Endothelial cell of umbilical vein (primary cell): ENCODE data around the gene GPATCH2. TPM values are rescaled to one million over a fixed set of nuclear protein-coding genes. Genes with fewer than 3 reads are reported as not detected.

Experiments
- BruUV-seq: library from RNA; stranded (reverse); fragments of 400-500 nt; replicated peaks from 2 replicates; lab custom pipeline; 2021; lab: Mats Ljungman, UMichigan
- CTCF ChIA-PET: fragments of 300-600, 350-600 bp; sonication (Branson Sonifier 250); formaldehyde crosslinking; loops from one replicate; lab custom pipeline; 2021; ENCODE audit warnings: antibody characterized with exemption, inconsistent platforms; lab: Charles Lee
- POLR2A ChIA-PET: fragments of 300-600, 350-600 bp; sonication (Branson Sonifier 250); formaldehyde crosslinking; loops from one replicate; lab custom pipeline; 2021; ENCODE audit warnings: antibody characterized with exemption, inconsistent platforms; lab: Charles Lee
- DNase-seq: peaks from one replicate; pipeline ENCODE4 v3.0.0-alpha.2; 2011; ENCODE audit warnings: low read depth, low spot score
- FAIRE-seq: peaks from 2 replicates; lab custom pipeline; 2011; peaks lifted over from hg19 to GRCh38; lab: Jason Lieb, UNC
- H2AFZ ChIP-seq: 2 replicates; pipeline ENCODE4 v1.6.0; 2012; ENCODE audit warnings: low read depth, low read length, control low read depth, inconsistent platforms
- H3K27ac ChIP-seq: 2 replicates; pipeline ENCODE4 v1.5.1; 2011; ENCODE audit warnings: low read depth, mild to moderate bottlenecking, control low read depth, low read length, moderate library complexity; ENCODE audit not compliant: insufficient read depth
- H3K27me3 ChIP-seq, 2 experiments: 2 replicates each; pipeline versions ENCODE4 v1.6.0 to v1.6.1; 2011; ENCODE audit warnings: low read length in 2 of 2, mixed read lengths in 1 of 2; ENCODE audit not compliant: control insufficient read depth in 2 of 2, insufficient read depth in 2 of 2
- H3K36me3 ChIP-seq, 2 experiments: 2 replicates in 1 of 2; 3 replicates in 1 of 2; pipeline ENCODE4 v1.5.1; 2011; ENCODE audit warnings: low read length in 2 of 2, mild to moderate bottlenecking in 1 of 2, moderate library complexity in 1 of 2; ENCODE audit not compliant: control insufficient read depth in 2 of 2, insufficient read depth in 2 of 2; ENCODE audit errors: extremely low read depth in 1 of 2
- H3K4me1 ChIP-seq: 3 replicates; pipeline ENCODE4 v1.5.1; 2011; ENCODE audit warnings: mild to moderate bottlenecking, low read length; ENCODE audit not compliant: control insufficient read depth, insufficient read depth; ENCODE audit errors: extremely low read depth
- H3K4me2 ChIP-seq: 2 replicates; pipeline ENCODE4 v1.6.1; 2011; ENCODE audit warnings: low read length, control low read depth, mixed read lengths; ENCODE audit not compliant: insufficient read depth
- H3K4me3 ChIP-seq, 3 experiments: fragments of 200-600 bp in 1 of 3; sonication (generic), shearing (Covaris generic) in 1 of 3; replicated peaks in 1 of 3; 2 replicates each; pipeline ENCODE4 v1.5.1; 2011 to 2016; ENCODE audit warnings: control low read depth in 3 of 3, low read length in 3 of 3, mild to moderate bottlenecking in 2 of 3, inconsistent platforms in 1 of 3, low read depth in 1 of 3, moderate library complexity in 1 of 3; ENCODE audit not compliant: insufficient read depth in 1 of 3
- H3K79me2 ChIP-seq: 2 replicates; pipeline ENCODE4 v1.6.0; 2012; ENCODE audit warnings: low read length, inconsistent platforms; ENCODE audit not compliant: control insufficient read depth, insufficient read depth
- H3K9ac ChIP-seq: replicated peaks from 2 replicates; pipeline ENCODE3; 2011; ENCODE audit warnings: low read length, control low read depth; ENCODE audit not compliant: insufficient read depth; ENCODE audit errors: extremely low read depth
- H3K9me1 ChIP-seq: replicated peaks from 3 replicates; pipeline ENCODE4 v1.6.0; 2011; ENCODE audit warnings: mild to moderate bottlenecking, low read length; ENCODE audit not compliant: control insufficient read depth, insufficient read depth; ENCODE audit errors: extremely low read depth
- H3K9me3 ChIP-seq: replicated peaks from 2 replicates; pipeline ENCODE4 v1.5.1; 2012; ENCODE audit warnings: low read length, inconsistent platforms; ENCODE audit not compliant: control insufficient read depth, insufficient read depth
- H4K20me1 ChIP-seq: replicated peaks from 2 replicates; pipeline ENCODE3; 2011; ENCODE audit warnings: mild to moderate bottlenecking, low read length; ENCODE audit not compliant: control insufficient read depth, insufficient read depth; ENCODE audit errors: extremely low read depth
- EZH2 ChIP-seq: IDR thresholded peaks from 2 replicates; pipeline ENCODE4 v1.6.1; 2012; ENCODE audit warnings: borderline replicate concordance, low read depth, mild to moderate bottlenecking, moderate library complexity, low read length, inconsistent platforms; ENCODE audit not compliant: severe bottlenecking
- FOS ChIP-seq: IDR thresholded peaks from 2 replicates; pipeline ENCODE4 v1.6.1; 2011; ENCODE audit warnings: mild to moderate bottlenecking, low read length, moderate library complexity, borderline replicate concordance; ENCODE audit not compliant: insufficient read depth
- GATA2 ChIP-seq: IDR thresholded peaks from 2 replicates; pipeline ENCODE4 v1.7.0; 2011; ENCODE audit warnings: low read depth, mild to moderate bottlenecking, moderate library complexity, mixed read lengths, low read length; ENCODE audit not compliant: insufficient read length, insufficient read depth
- JUN ChIP-seq: IDR thresholded peaks from 2 replicates; pipeline ENCODE4 v1.6.1; 2011; ENCODE audit warnings: borderline replicate concordance, low read depth; ENCODE audit not compliant: insufficient read length, insufficient read depth
- MYC ChIP-seq: IDR thresholded peaks from one replicate; pipeline ENCODE4 v1.6.1; 2011; ENCODE audit warnings: mild to moderate bottlenecking, low read depth, low read length
- POLR2A ChIP-seq: IDR thresholded peaks from 2 replicates; pipeline ENCODE4 v1.6.1; 2012; ENCODE audit warnings: low read depth, mild to moderate bottlenecking, control low read depth, low read length
- dilution Hi-C: fragments of 300-500 bp; cut with MboI; formaldehyde crosslinking; loops from one replicate; pipeline ENCODE4 v1.15.0; 2019; ENCODE audit warnings: low sequenced_read_pairs; ENCODE audit not compliant: extremely low pct_ligation_motif_present
- intact Hi-C: fragments of 100-400 bp; cut with micrococcal nuclease; formaldehyde crosslinking; loops from one replicate; pipeline ENCODE4 v1.10.0; 2022
- polyA plus RNA-seq, 4 experiments: library from polyadenylated mRNA; depleted of rRNA in 3 of 4; stranded (reverse) in 3 of 4; unstranded in 1 of 4; fragments of >200 nt; gene quantifications; 2 replicates each; pipeline versions ENCODE4 v1.2.1 to v1.2.3, GENCODE V29; 2011 to 2012; ENCODE audit warnings: missing spikeins in 1 of 4
- total RNA-seq: library from RNA; stranded (reverse); gene quantifications from 2 replicates; pipeline ENCODE4 v1.2.3, GENCODE V29; 2021
- TF ChIP-seq, protein P1 (sequence below): IDR thresholded peaks from 2 replicates; pipeline ENCODE4 v1.6.1; 2011; ENCODE audit not compliant: insufficient read depth, insufficient read length
- TF ChIP-seq, protein P2 (sequence below), 2 donors: IDR thresholded peaks; 1 replicate in 1 of 2; 2 replicates in 1 of 2; pipeline ENCODE4 v1.5.1; 2011; ENCODE audit warnings: low read length in 2 of 2, mild to moderate bottlenecking in 2 of 2, moderate library complexity in 2 of 2, control low read depth in 1 of 2, inconsistent platforms in 1 of 2, low read depth in 1 of 2; ENCODE audit not compliant: insufficient read depth in 1 of 2; ENCODE audit errors: extremely low read depth in 1 of 2

Gene GPATCH2
- total and polyA plus RNA-seq, 2 donors (not counting 3 experiments of a cell fraction or from before 2014, with no cell fraction given) = 3.3 to 15.6 TPM

DNA sequence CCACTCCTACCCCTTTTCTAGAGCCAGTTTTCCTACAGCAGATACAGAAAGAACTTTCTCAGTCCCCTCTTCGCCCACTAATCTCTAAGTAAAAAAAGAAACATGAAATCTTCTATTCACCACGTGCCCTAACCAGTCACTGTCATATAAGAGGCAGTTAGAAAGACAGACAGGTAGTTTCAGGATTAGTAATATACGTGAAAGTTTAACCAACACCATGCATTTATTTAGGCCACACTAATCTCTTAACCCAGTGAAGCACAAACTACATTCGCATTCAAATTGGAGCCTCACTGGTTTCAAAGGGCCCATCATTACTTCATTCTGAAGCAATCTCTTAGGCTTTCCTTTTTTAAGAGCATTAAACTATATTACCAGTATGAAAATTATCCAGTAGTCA lies 10.1 kb downstream of the GPATCH2 start:
- Histone ChIP-seq H3K9ac (no peak overlapping the region), H3K9me3 (no peaks in the 10 kb centered on the region), H3K79me2 (peaks cover 40% of the 10 kb centered on the region), H3K27me3 (no peaks in the 10 kb centered on the region), H3K36me3 (peaks cover 0 to 4% of the 10 kb centered on the region in 2 experiments), H3K4me2 (no peak overlapping the region), H3K4me1 (no peaks in the 10 kb centered on the region), H3K4me3 (no peak overlapping the region), H2AFZ (no peak overlapping the region), H3K27ac (no peak overlapping the region), H4K20me1 (no peaks in the 10 kb centered on the region), H3K9me1 (no peaks in the 10 kb centered on the region)
- BruUV-seq = no TSS peak
- CTCF ChIA-PET = interaction anchor here (1.9 kb wide), 1 partner anchor 9 kb away, joined by 5 read pairs; no protein-coding TSS in a partner anchor
- POLR2A ChIA-PET = no interaction called here
- DNase-seq (no peak), FAIRE-seq (no peak)
- TF ChIP-seq EZH2 = no peak
- no peak for TF ChIP-seq JUN
- no peak for TF ChIP-seq POLR2A
- TF ChIP-seq, protein P1, sequence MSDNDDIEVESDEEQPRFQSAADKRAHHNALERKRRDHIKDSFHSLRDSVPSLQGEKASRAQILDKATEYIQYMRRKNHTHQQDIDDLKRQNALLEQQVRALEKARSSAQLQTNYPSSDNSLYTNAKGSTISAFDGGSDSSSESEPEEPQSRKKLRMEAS = no peak
- no peak for TF ChIP-seq MYC
- TF ChIP-seq FOS = no peak
- TF ChIP-seq, protein P2, sequence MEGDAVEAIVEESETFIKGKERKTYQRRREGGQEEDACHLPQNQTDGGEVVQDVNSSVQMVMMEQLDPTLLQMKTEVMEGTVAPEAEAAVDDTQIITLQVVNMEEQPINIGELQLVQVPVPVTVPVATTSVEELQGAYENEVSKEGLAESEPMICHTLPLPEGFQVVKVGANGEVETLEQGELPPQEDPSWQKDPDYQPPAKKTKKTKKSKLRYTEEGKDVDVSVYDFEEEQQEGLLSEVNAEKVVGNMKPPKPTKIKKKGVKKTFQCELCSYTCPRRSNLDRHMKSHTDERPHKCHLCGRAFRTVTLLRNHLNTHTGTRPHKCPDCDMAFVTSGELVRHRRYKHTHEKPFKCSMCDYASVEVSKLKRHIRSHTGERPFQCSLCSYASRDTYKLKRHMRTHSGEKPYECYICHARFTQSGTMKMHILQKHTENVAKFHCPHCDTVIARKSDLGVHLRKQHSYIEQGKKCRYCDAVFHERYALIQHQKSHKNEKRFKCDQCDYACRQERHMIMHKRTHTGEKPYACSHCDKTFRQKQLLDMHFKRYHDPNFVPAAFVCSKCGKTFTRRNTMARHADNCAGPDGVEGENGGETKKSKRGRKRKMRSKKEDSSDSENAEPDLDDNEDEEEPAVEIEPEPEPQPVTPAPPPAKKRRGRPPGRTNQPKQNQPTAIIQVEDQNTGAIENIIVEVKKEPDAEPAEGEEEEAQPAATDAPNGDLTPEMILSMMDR (IDR thresholded peaks at IDR 0.05; ENCODE audit: extremely low read depth in 1 of 2, insufficient read depth in 1 of 2, low read depth in 1 of 2, low read length in 2 of 2) = no peak
- no peak for TF ChIP-seq GATA2
- intact Hi-C loops = no loop called here
- dilution Hi-C loops = no loop called here
